Effector memory CD8-positive, alpha-beta T cell (primary cell): ENCODE results near the gene MAP7D1.

Experiments used
- ATAC-seq: fragments of 150-1000 bp; cut with Tn5 transposase; replicated peaks from 2 replicates; pipeline ENCODE4 v1.10.0; 2021; ENCODE audit warnings: mild to moderate bottlenecking, moderate library complexity
- DNase-seq, 3 experiments: peaks; one replicate each; pipeline ENCODE4 v3.0.0; 2021
- H3K27ac Mint-ChIP-seq, 2 donors: one replicate each; pipeline ENCODE4 v1.8.0; 2022; ENCODE audit warnings: mild to moderate bottlenecking in 2 of 2, mixed read lengths in 2 of 2, moderate library complexity in 2 of 2
- H3K27me3 Mint-ChIP-seq, 2 donors: one replicate each; pipeline ENCODE4 v1.8.0; 2022; ENCODE audit warnings: mixed read lengths in 2 of 2
- H3K36me3 Mint-ChIP-seq: one replicate; pipeline ENCODE4 v1.8.0; 2022; ENCODE audit warnings: mild to moderate bottlenecking, moderate library complexity, mixed read lengths; ENCODE audit not compliant: insufficient read depth
- H3K4me1 Mint-ChIP-seq, 2 donors: one replicate each; pipeline ENCODE4 v1.8.0; 2022; ENCODE audit warnings: low read depth in 2 of 2, mixed read lengths in 2 of 2
- H3K4me3 Mint-ChIP-seq, 2 donors: one replicate each; pipeline ENCODE4 v1.8.0; 2022; ENCODE audit warnings: mild to moderate bottlenecking in 2 of 2, mixed read lengths in 2 of 2, moderate library complexity in 2 of 2
- H3K9me3 Mint-ChIP-seq, 2 donors: one replicate each; pipeline ENCODE4 v1.8.0; 2022; ENCODE audit warnings: mixed read lengths in 2 of 2

Gene MAP7D1

GRCh38 chr1:36160388-36160948 is 4.5 kb downstream of the MAP7D1 start:
- no peak for DNase-seq
- peaks cover 33% of the 10 kb centered on the region for H3K36me3 Mint-ChIP-seq
- H3K4me1 Mint-ChIP-seq: peaks cover 58 to 66% of the 10 kb centered on the region in 2 donors
- H3K27ac Mint-ChIP-seq: peak overlapping the region; percentile 97 to 99
- peak overlapping the region; percentile 82 for H3K4me3 Mint-ChIP-seq
- no peaks in the 10 kb centered on the region for H3K9me3 Mint-ChIP-seq
- no peaks in the 10 kb centered on the region for H3K27me3 Mint-ChIP-seq
- ATAC-seq: no peak

GRCh38 chr1:36160949-36161485 is 5.1 kb downstream of the MAP7D1 start:
- Mint-ChIP-seq H3K9me3 (no peaks in the 10 kb centered on the region), H3K27me3 (no peaks in the 10 kb centered on the region), H3K36me3 (peaks cover 34% of the 10 kb centered on the region), H3K27ac (peak overlapping the region; percentile 97 to 99), H3K4me3 (peak overlapping the region; percentile 82), H3K4me1 (peaks cover 61 to 69% of the 10 kb centered on the region in 2 donors)
- DNase-seq (peak; percentile 34 to 52 (median 43)), ATAC-seq (peak; percentile 43)

GRCh38 chr1:36161641-36162531 is 5.9 kb downstream of the MAP7D1 start:
- peak overlapping the region; percentile 82 for H3K4me3 Mint-ChIP-seq
- H3K27me3 Mint-ChIP-seq: no peaks in the 10 kb centered on the region
- peak; percentile 30 to 51 (median 41) for DNase-seq
- peak; percentile 64 for ATAC-seq
- peaks cover 37% of the 10 kb centered on the region for H3K36me3 Mint-ChIP-seq
- peaks cover 67 to 77% of the 10 kb centered on the region in 2 donors for H3K4me1 Mint-ChIP-seq
- peak overlapping the region; percentile 97 to 99 for H3K27ac Mint-ChIP-seq
- no peaks in the 10 kb centered on the region for H3K9me3 Mint-ChIP-seq

- H3K4me3 Mint-ChIP-seq: peak overlapping the region; percentile 82
- no peaks in the 10 kb centered on the region for H3K9me3 Mint-ChIP-seq
- H3K4me1 Mint-ChIP-seq: peaks cover 65 to 74% of the 10 kb centered on the region in 2 donors
- no peak for ATAC-seq
- peak overlapping the region; percentile 97 to 99 for H3K27ac Mint-ChIP-seq
- H3K27me3 Mint-ChIP-seq: no peaks in the 10 kb centered on the region
- H3K36me3 Mint-ChIP-seq: peaks cover 38% of the 10 kb centered on the region
- DNase-seq: no peak
Measured at GRCh38 chr1:36162680-36163239, 6.8 kb downstream of the MAP7D1 start.

GRCh38 chr1:36163426-36163825 is 7.5 kb downstream of the MAP7D1 start:
- peaks cover 42% of the 10 kb centered on the region for H3K36me3 Mint-ChIP-seq
- DNase-seq (no peak), ATAC-seq (no peak)
- peaks cover 61 to 70% of the 10 kb centered on the region in 2 donors for H3K4me1 Mint-ChIP-seq
- H3K27me3 Mint-ChIP-seq: no peaks in the 10 kb centered on the region
- peak overlapping the region; percentile 97 to 99 for H3K27ac Mint-ChIP-seq
- H3K4me3 Mint-ChIP-seq: peak overlapping the region; percentile 29 to 82
- H3K9me3 Mint-ChIP-seq: no peaks in the 10 kb centered on the region

GRCh38 chr1:36164361-36164760 is 8.4 kb downstream of the MAP7D1 start:
- no peak for DNase-seq
- Mint-ChIP-seq H3K9me3 (no peaks in the 10 kb centered on the region), H3K27me3 (no peaks in the 10 kb centered on the region), H3K4me1 (peaks cover 60 to 69% of the 10 kb centered on the region in 2 donors), H3K4me3 (no peak overlapping the region), H3K36me3 (peaks cover 42% of the 10 kb centered on the region), H3K27ac (peak overlapping the region; percentile 1 to 5)
- no peak for ATAC-seq

- no peak overlapping the region for H3K4me3 Mint-ChIP-seq
- no peaks in the 10 kb centered on the region for H3K9me3 Mint-ChIP-seq
Measured at GRCh38 chr1:36165145-36165544, 9.2 kb downstream of the MAP7D1 start.

GRCh38 chr1:36166136-36166535 is 10.2 kb downstream of the MAP7D1 start:
- Mint-ChIP-seq H3K27ac (peak overlapping the region; percentile 45 to 57), H3K36me3 (peaks cover 56% of the 10 kb centered on the region), H3K9me3 (no peaks in the 10 kb centered on the region), H3K4me3 (no peak overlapping the region), H3K4me1 (peaks cover 51 to 60% of the 10 kb centered on the region in 2 donors), H3K27me3 (no peaks in the 10 kb centered on the region)
- no peak for DNase-seq
- no peak for ATAC-seq

More at GRCh38 chr1:36165145-36165544, 9.2 kb downstream of the MAP7D1 start:
- no peaks in the 10 kb centered on the region for H3K27me3 Mint-ChIP-seq
- H3K4me1 Mint-ChIP-seq: peaks cover 54 to 64% of the 10 kb centered on the region in 2 donors
- peak overlapping the region; percentile 1 to 45 for H3K27ac Mint-ChIP-seq
- no peak for DNase-seq
- no peak for ATAC-seq
- H3K36me3 Mint-ChIP-seq: peaks cover 47% of the 10 kb centered on the region

- peak overlapping the region in 1 of 2 donors; percentile 2 for H3K4me3 Mint-ChIP-seq
- ATAC-seq (no peak), DNase-seq (no peak)
- H3K27me3 Mint-ChIP-seq: no peaks in the 10 kb centered on the region
- peak overlapping the region; percentile 23 to 89 for H3K27ac Mint-ChIP-seq
- H3K9me3 Mint-ChIP-seq: no peaks in the 10 kb centered on the region
- H3K36me3 Mint-ChIP-seq: peaks cover 59% of the 10 kb centered on the region
- peaks cover 40 to 52% of the 10 kb centered on the region in 2 donors for H3K4me1 Mint-ChIP-seq
Measured at GRCh38 chr1:36166938-36167905, 11.3 kb downstream of the MAP7D1 start.

GRCh38 chr1:36168514-36168913 is 12.6 kb downstream of the MAP7D1 start:
- no peak for DNase-seq
- no peak for ATAC-seq

GRCh38 chr1:36170643-36171412 is 14.9 kb downstream of the MAP7D1 start:
- H3K4me3 Mint-ChIP-seq: no peak overlapping the region
- no peaks in the 10 kb centered on the region for H3K9me3 Mint-ChIP-seq
- DNase-seq: no peak
- H3K4me1 Mint-ChIP-seq: peaks cover 32 to 36% of the 10 kb centered on the region in 2 donors
- H3K36me3 Mint-ChIP-seq: peaks cover 71% of the 10 kb centered on the region
- no peak for ATAC-seq
- no peaks in the 10 kb centered on the region for H3K27me3 Mint-ChIP-seq
- H3K27ac Mint-ChIP-seq: peak overlapping the region in 1 of 2 donors; percentile 74

More at GRCh38 chr1:36168514-36168913, 12.6 kb downstream of the MAP7D1 start:
- no peaks in the 10 kb centered on the region for H3K27me3 Mint-ChIP-seq
- no peaks in the 10 kb centered on the region for H3K9me3 Mint-ChIP-seq
- H3K4me1 Mint-ChIP-seq: peaks cover 34 to 40% of the 10 kb centered on the region in 2 donors
- H3K36me3 Mint-ChIP-seq: peaks cover 62% of the 10 kb centered on the region
- H3K27ac Mint-ChIP-seq: peak overlapping the region; percentile 85 to 89
- peak overlapping the region in 1 of 2 donors; percentile 15 for H3K4me3 Mint-ChIP-seq
